PC-9 (cell line): ENCODE measurements around the gene PNISR. TPM values are rescaled to one million over a fixed set of nuclear protein-coding genes. Genes with fewer than 3 reads are reported as not detected.
A peak's percentile ranks its signal among the peaks of the same experiment; 100 is the strongest.

ENCODE experiments used
- BruUV-seq: library from RNA; stranded (reverse); fragments of 400-500 nt; replicated peaks from 2 replicates; lab custom pipeline; 2021; lab: Mats Ljungman, UMichigan
- CTCF ChIA-PET: fragments of 300-600 bp; sonication (Branson Sonifier 250); formaldehyde crosslinking; loops from one replicate; lab custom pipeline; 2022; ENCODE audit warnings: antibody characterized with exemption; lab: Charles Lee
- POLR2A ChIA-PET: fragments of 300-600 bp; sonication (Branson Sonifier 250); formaldehyde crosslinking; loops from one replicate; lab custom pipeline; 2022; ENCODE audit warnings: antibody characterized with exemption; ENCODE audit not compliant: unreplicated experiment; lab: Charles Lee
- DNase-seq, 2 experiments: peaks; one replicate each; pipeline versions ENCODE4 v3.0.0 to v3.0.0-alpha.2; 2015 to 2022; ENCODE audit warnings: mixed read lengths in 1 of 2
- H2AFZ ChIP-seq: fragments of 200-600 bp; sonication (generic); 2 replicates; pipeline ENCODE4 v1.8.1; 2017; ENCODE audit warnings: antibody characterized with exemption
- H3F3A ChIP-seq: fragments of 200-600 bp; sonication (generic); 2 replicates; pipeline ENCODE4 v1.8.1; 2017; ENCODE audit warnings: antibody characterized with exemption, mild to moderate bottlenecking, low read depth; ENCODE audit not compliant: insufficient read depth
- H3K27ac ChIP-seq: fragments of 200-600 bp; sonication (generic); 2 replicates; pipeline ENCODE4 v1.6.1; 2016; ENCODE audit warnings: mixed run types
- H3K27me3 ChIP-seq: fragments of 200-600 bp; sonication (generic); 2 replicates; pipeline ENCODE4 v1.6.1; 2016; ENCODE audit warnings: low read depth, mixed run types; ENCODE audit not compliant: insufficient read depth
- H3K36me3 ChIP-seq: fragments of 200-600 bp; sonication (generic); 2 replicates; pipeline ENCODE4 v1.6.1; 2016; ENCODE audit warnings: low read depth, mixed run types
- H3K4me1 ChIP-seq: fragments of 200-600 bp; sonication (generic); replicated peaks from 2 replicates; pipeline ENCODE4 v1.6.1; 2016; ENCODE audit warnings: mixed run types; ENCODE audit not compliant: insufficient read depth
- H3K4me2 ChIP-seq: fragments of 200-600 bp; sonication (generic); 2 replicates; pipeline ENCODE4 v1.6.1; 2017; ENCODE audit warnings: mixed run types
- H3K4me3 ChIP-seq: fragments of 200-600 bp; sonication (generic); 2 replicates; pipeline ENCODE4 v1.6.1; 2016; ENCODE audit warnings: mixed run types
- H3K79me2 ChIP-seq: fragments of 200-600 bp; sonication (generic); 2 replicates; pipeline ENCODE4 v1.6.1; 2017; ENCODE audit warnings: low read depth, mixed run types
- H3K9me2 ChIP-seq: fragments of 200-600 bp; sonication (generic); 2 replicates; pipeline ENCODE4 v1.8.1; 2017; ENCODE audit warnings: mild to moderate bottlenecking; ENCODE audit not compliant: insufficient read depth
- H3K9me3 ChIP-seq: fragments of 200-600 bp; sonication (generic); 2 replicates; pipeline ENCODE4 v1.8.1; 2016; ENCODE audit warnings: low read depth; ENCODE audit not compliant: insufficient read depth
- H4K20me1 ChIP-seq: fragments of 200-600 bp; sonication (generic); 2 replicates; pipeline ENCODE4 v1.8.1; 2017; ENCODE audit not compliant: insufficient read depth
- CTCF ChIP-seq: fragments of 200-600 bp; sonication (generic); conservative IDR thresholded peaks from 2 replicates; pipeline ENCODE4 v1.6.1; 2017; ENCODE audit warnings: mixed run types, antibody characterized with exemption, mild to moderate bottlenecking, moderate library complexity
- EZH2 ChIP-seq: fragments of 200-600 bp; sonication (generic); IDR thresholded peaks from 2 replicates; pipeline ENCODE4 v1.8.0; 2017; ENCODE audit warnings: antibody characterized with exemption, low read depth
- intact Hi-C: fragments of 100-400 bp; cut with micrococcal nuclease; formaldehyde crosslinking; loops from one replicate; pipeline ENCODE4 v1.10.0; 2022; ENCODE audit not compliant: unreplicated experiment
- total RNA-seq: library from RNA; stranded (reverse); gene quantifications from 2 replicates; pipeline ENCODE4 v1.2.3, GENCODE V29; 2021

Gene PNISR
- total RNA-seq, 1 experiment from 2014 or later: 110 TPM

GRCh38 chr6:99431901-99432300 is 6.8 kb upstream of the PNISR start:
- peaks cover 16% of the 10 kb centered on the region for H3K79me2 ChIP-seq
- BruUV-seq: no TSS peak
- CTCF ChIA-PET: no interaction called here

DNA sequence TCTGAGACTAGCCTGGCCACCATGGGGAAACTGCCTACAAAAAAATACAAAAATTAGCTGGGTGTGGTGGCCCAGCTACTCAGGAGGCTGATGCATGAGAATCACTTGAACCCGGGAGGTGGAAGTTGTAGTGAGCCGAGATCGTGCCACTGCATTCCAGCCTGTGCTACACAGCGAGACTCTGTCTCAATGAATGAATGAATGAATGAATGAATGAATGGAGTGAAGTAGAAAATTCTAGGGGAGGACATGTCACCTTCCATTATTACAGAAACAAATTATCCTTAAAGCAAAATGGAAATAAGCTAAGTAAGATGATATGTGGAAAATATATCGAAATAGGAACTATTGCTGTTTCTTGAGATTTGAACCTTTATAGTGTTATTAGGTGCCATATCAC is 2.9 kb upstream of the PNISR start:
- intact Hi-C loops: loop anchor here (5.0 kb wide), 1 partner anchor 139 kb away; the partner anchor contains the start of gene CCNC
- no peak for DNase-seq
- H3K4me1 ChIP-seq: peaks cover 31% of the 10 kb centered on the region
- H3K4me3 ChIP-seq: no peak overlapping the region
- no peaks in the 10 kb centered on the region for H3K9me2 ChIP-seq
- no peak overlapping the region for H3K27ac ChIP-seq
- H3K4me2 ChIP-seq: no peak overlapping the region
- TF ChIP-seq EZH2 (no peak), CTCF (no peak)
- H4K20me1 ChIP-seq: peaks cover 15% of the 10 kb centered on the region
- H2AFZ ChIP-seq: no peak overlapping the region
- H3K79me2 ChIP-seq: peaks cover 43% of the 10 kb centered on the region
- no TSS peak for BruUV-seq
- no peaks in the 10 kb centered on the region for H3K9me3 ChIP-seq
- ChIA-PET POLR2A (interaction anchor here (0.6 kb wide), 1 partner anchor 815 kb away, joined by 9 read pairs; no protein-coding TSS in a partner anchor), CTCF (interaction anchor here (0.6 kb wide), 1 partner anchor 9 kb away, joined by 3 read pairs; no protein-coding TSS in a partner anchor)
- peaks cover 9% of the 10 kb centered on the region; the same call in 1 of the 2 replicates for H3K36me3 ChIP-seq
- peaks cover 23% of the 10 kb centered on the region for H3F3A ChIP-seq
- H3K27me3 ChIP-seq: no peaks in the 10 kb centered on the region

More at GRCh38 chr6:99431901-99432300, 6.8 kb upstream of the PNISR start:
- peaks cover 11% of the 10 kb centered on the region for H3K4me1 ChIP-seq
- 0 out of 2 replicates have a peak, but pooled peaks cover 4% of the 10 kb centered on the region for H3K36me3 ChIP-seq
- no peak overlapping the region for H2AFZ ChIP-seq
- no peaks in the 10 kb centered on the region for H3K9me2 ChIP-seq
- no peaks in the 10 kb centered on the region for H3K9me3 ChIP-seq
- H3K4me3 ChIP-seq: no peak overlapping the region
- no peaks in the 10 kb centered on the region for H3K27me3 ChIP-seq
- no peak for DNase-seq
- TF ChIP-seq EZH2: no peak
- TF ChIP-seq CTCF: no peak
- intact Hi-C loops: no loop called here
- POLR2A ChIA-PET: no interaction called here
- no peaks in the 10 kb centered on the region for H4K20me1 ChIP-seq
- peaks cover 8% of the 10 kb centered on the region; the same call in 1 of the 2 replicates for H3F3A ChIP-seq
- no peak overlapping the region for H3K4me2 ChIP-seq
- no peak overlapping the region for H3K27ac ChIP-seq

DNA sequence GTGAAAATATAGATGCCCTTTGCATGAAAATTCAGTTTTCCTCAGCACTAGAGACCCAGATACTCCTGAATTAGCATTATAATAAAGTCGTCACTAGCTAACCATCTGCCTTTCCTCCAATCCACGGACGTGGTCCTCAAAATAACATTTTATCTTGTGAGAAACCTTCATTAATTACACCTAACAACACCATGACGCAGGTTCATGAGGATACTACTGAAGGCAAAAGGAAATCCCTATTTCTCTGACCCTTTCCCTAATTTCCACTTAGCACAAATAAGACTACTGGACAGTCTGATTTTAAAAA is 1.3 kb upstream of the PNISR start:
- ChIA-PET CTCF (no interaction called here), POLR2A (interaction anchor here (0.8 kb wide), 1 partner anchor 315 kb away, joined by 3 read pairs; no protein-coding TSS in a partner anchor)
- peaks cover 31% of the 10 kb centered on the region for H4K20me1 ChIP-seq
- DNase-seq: no peak
- H3F3A ChIP-seq: peaks cover 23% of the 10 kb centered on the region
- no peaks in the 10 kb centered on the region for H3K9me3 ChIP-seq
- H3K9me2 ChIP-seq: no peaks in the 10 kb centered on the region
- peaks cover 5% of the 10 kb centered on the region; the same call in 1 of the 2 replicates for H3K36me3 ChIP-seq
- H3K79me2 ChIP-seq: peaks cover 59% of the 10 kb centered on the region
- H3K4me1 ChIP-seq: peaks cover 31% of the 10 kb centered on the region
- no peaks in the 10 kb centered on the region for H3K27me3 ChIP-seq
- H2AFZ ChIP-seq: peak overlapping the region; percentile 93
- peak overlapping the region; percentile 94 for H3K27ac ChIP-seq
- TF ChIP-seq CTCF (no peak), EZH2 (no peak)
- H3K4me3 ChIP-seq: peak overlapping the region; percentile 88
- BruUV-seq: no TSS peak
- H3K4me2 ChIP-seq: peak overlapping the region; percentile 87
- intact Hi-C loops: loop anchor here (5.0 kb wide), 1 partner anchor 141 kb away; the partner anchor contains the start of gene CCNC
